Renal pelvis (tissue), 4 donors: ENCODE data around the gene SMARCA2. TPM values are rescaled to one million over a fixed set of nuclear protein-coding genes. Genes with fewer than 3 reads are reported as not detected.

Experiments used
- DNase-seq: peaks from one replicate; pipeline ENCODE4 v3.0.0-alpha.2; 2013
- polyA plus RNA-seq, 3 donors: library from polyadenylated mRNA; unstranded; fragments of 120-200 nt; gene quantifications; one replicate each; pipeline ENCODE4 v1.2.1, GENCODE V29; 2013; ENCODE audit not compliant: insufficient read length in 3 of 3

The SMARCA2 gene
- polyA plus RNA-seq, 3 donors: 75.9 to 115 (median 106) TPM

- no peak for DNase-seq
Observed at GRCh38 chr9:2032234-2032633, 17.1 kb downstream of the SMARCA2 start.

- no peak for DNase-seq
Observed at GRCh38 chr9:2036844-2037243, 21.7 kb downstream of the SMARCA2 start.

GRCh38 chr9:2039294-2040180 lies 24.4 kb downstream of the SMARCA2 start:
- DNase-seq: no peak

- no peak for DNase-seq
Observed at GRCh38 chr9:2040828-2041227, 25.7 kb downstream of the SMARCA2 start.

- DNase-seq: no peak
Observed at GRCh38 chr9:2041736-2042135, 26.6 kb downstream of the SMARCA2 start.

- DNase-seq: no peak
Observed at GRCh38 chr9:2043243-2043642, 28.1 kb downstream of the SMARCA2 start.

- DNase-seq: no peak
Observed at GRCh38 chr9:2043881-2044462, 28.8 kb downstream of the SMARCA2 start.

GRCh38 chr9:2047144-2047671 lies 32.1 kb downstream of the SMARCA2 start:
- DNase-seq: no peak

- no peak for DNase-seq
Observed at GRCh38 chr9:2047916-2048315, 32.8 kb downstream of the SMARCA2 start.

- no peak for DNase-seq
Observed at GRCh38 chr9:2050236-2050635, 35.1 kb downstream of the SMARCA2 start.

- DNase-seq: peak; percentile 31
Observed at GRCh38 chr9:2053883-2054845, 39.0 kb downstream of the SMARCA2 start.

GRCh38 chr9:2055203-2055658 lies 40.1 kb downstream of the SMARCA2 start:
- DNase-seq: no peak

- DNase-seq: no peak
Observed at GRCh38 chr9:2059274-2059929, 44.3 kb downstream of the SMARCA2 start.

- no peak for DNase-seq
Observed at GRCh38 chr9:2060424-2060823, 45.3 kb downstream of the SMARCA2 start.

GRCh38 chr9:2065704-2066103 lies 50.6 kb downstream of the SMARCA2 start:
- DNase-seq: no peak

GRCh38 chr9:2066312-2067273 lies 51.4 kb downstream of the SMARCA2 start:
- DNase-seq: no peak

GRCh38 chr9:2072752-2073405 lies 57.7 kb downstream of the SMARCA2 start:
- no peak for DNase-seq

- no peak for DNase-seq
Observed at GRCh38 chr9:2082772-2083171, 67.6 kb downstream of the SMARCA2 start.

- no peak for DNase-seq
Observed at GRCh38 chr9:2083479-2083878, 68.3 kb downstream of the SMARCA2 start.

GRCh38 chr9:2085716-2086115 lies 70.6 kb downstream of the SMARCA2 start:
- no peak for DNase-seq
